ENCODE measurements around the gene SLC25A24.

Gene SLC25A24

GRCh38 chr1:108120163-108120562 is 80.0 kb downstream of the SLC25A24 start:
- no peak overlapping the region for H3K4me3 ChIP-seq (ENCODE audit: low read depth, low read length)
- TF ChIP-seq CTCF (IDR thresholded peaks at IDR 0.05; ENCODE audit: borderline replicate concordance, insufficient read depth, low read depth, low read length) = no peak

- TF ChIP-seq CTCF (IDR thresholded peaks at IDR 0.05; ENCODE audit: borderline replicate concordance, insufficient read depth, low read depth, low read length) = no peak
- H3K4me3 ChIP-seq (ENCODE audit: low read depth, low read length) = no peak overlapping the region
Measured at GRCh38 chr1:108119500-108119899, 80.6 kb downstream of the SLC25A24 start.

GRCh38 chr1:108117945-108118902 is 81.9 kb downstream of the SLC25A24 start:
- no peak overlapping the region for H3K4me3 ChIP-seq (ENCODE audit: low read depth, low read length)
- TF ChIP-seq CTCF (IDR thresholded peaks at IDR 0.05; ENCODE audit: borderline replicate concordance, insufficient read depth, low read depth, low read length) = no peak

- TF ChIP-seq CTCF (IDR thresholded peaks at IDR 0.05; ENCODE audit: borderline replicate concordance, insufficient read depth, low read depth, low read length) = no peak
Measured at GRCh38 chr1:108117237-108117636, 82.9 kb downstream of the SLC25A24 start.

GRCh38 chr1:108114033-108114599 is 86.0 kb downstream of the SLC25A24 start:
- H3K4me3 ChIP-seq (ENCODE audit: low read depth, low read length) = no peak overlapping the region
- no peak for TF ChIP-seq CTCF (IDR thresholded peaks at IDR 0.05; ENCODE audit: borderline replicate concordance, insufficient read depth, low read depth, low read length)

More at GRCh38 chr1:108117237-108117636, 82.9 kb downstream of the SLC25A24 start:
- no peak overlapping the region for H3K4me3 ChIP-seq (ENCODE audit: low read depth, low read length)

- TF ChIP-seq CTCF (IDR thresholded peaks at IDR 0.05; ENCODE audit: borderline replicate concordance, insufficient read depth, low read depth, low read length) = no peak
- no peak overlapping the region for H3K4me3 ChIP-seq (ENCODE audit: low read depth, low read length)
Measured at GRCh38 chr1:108113496-108113895, 86.6 kb downstream of the SLC25A24 start.
